Smooth muscle cell (in vitro differentiated cells): ENCODE measurements around the gene POLR3E. TPM values are rescaled to one million over a fixed set of nuclear protein-coding genes. Genes with fewer than 3 reads are reported as not detected.

Source experiments
- DNase-seq: peaks from one replicate; lab custom pipeline; 2025; ENCODE audit not compliant: unreplicated experiment; lab: John Stamatoyannopoulos, UW
- H2AFZ ChIP-seq: fragments of 200-600 bp; sonication (generic); 2 replicates; pipeline ENCODE4 v1.6.0; 2016; ENCODE audit warnings: antibody characterized with exemption, low read depth, mild to moderate bottlenecking
- H3F3A ChIP-seq: fragments of 200-600 bp; sonication (generic); 2 replicates; pipeline ENCODE4 v1.6.0; 2017; ENCODE audit warnings: antibody characterized with exemption, low read depth
- H3K27ac ChIP-seq: fragments of 200-600 bp; sonication (generic); 2 replicates; pipeline ENCODE4 v1.5.1; 2016; ENCODE audit warnings: low read depth, mild to moderate bottlenecking
- H3K27me3 ChIP-seq: fragments of 200-600 bp; sonication (generic); 2 replicates; pipeline ENCODE4 v1.6.1; 2016; ENCODE audit warnings: low read depth, mild to moderate bottlenecking
- H3K36me3 ChIP-seq: fragments of 200-600 bp; sonication (generic); 2 replicates; pipeline ENCODE4 v1.5.1; 2016; ENCODE audit warnings: low read depth
- H3K4me1 ChIP-seq: fragments of 200-600 bp; sonication (generic); 2 replicates; pipeline ENCODE4 v1.5.1; 2016; ENCODE audit warnings: low read depth
- H3K4me2 ChIP-seq: fragments of 200-600 bp; sonication (generic); 2 replicates; pipeline ENCODE4 v1.6.0; 2016; ENCODE audit warnings: mild to moderate bottlenecking
- H3K4me3 ChIP-seq: fragments of 200-600 bp; sonication (generic); 2 replicates; pipeline ENCODE4 v1.5.1; 2016; ENCODE audit warnings: mild to moderate bottlenecking
- H3K79me2 ChIP-seq: fragments of 200-600 bp; sonication (generic); 2 replicates; pipeline ENCODE4 v1.6.0; 2016; ENCODE audit warnings: low read depth, mild to moderate bottlenecking
- H3K9ac ChIP-seq: fragments of 200-600 bp; sonication (generic); 2 replicates; pipeline ENCODE4 v1.6.0; 2016; ENCODE audit warnings: low read depth
- H3K9me3 ChIP-seq: fragments of 200-600 bp; sonication (generic); replicated peaks from 2 replicates; pipeline ENCODE4 v1.5.1; 2016; ENCODE audit warnings: low read depth
- H4K20me1 ChIP-seq: fragments of 200-600 bp; sonication (generic); 2 replicates; pipeline ENCODE4 v1.6.0; 2016; ENCODE audit warnings: low read depth
- CTCF ChIP-seq: fragments of 200-600 bp; sonication (generic); IDR thresholded peaks from 2 replicates; pipeline ENCODE4 v1.5.1; 2017; ENCODE audit warnings: borderline replicate concordance, mild to moderate bottlenecking, antibody characterized with exemption; ENCODE audit not compliant: insufficient read depth, poor library complexity, severe bottlenecking
- whole genome bisulfite sequencing: methylation state at CpG from one replicate; pipeline ENCODE4 v1.1.7; 2016; ENCODE audit warnings: low lambda C conversion rate; 5-methylcytosine and 5-hydroxymethylcytosine counted together
- polyA plus RNA-seq: library from polyadenylated mRNA; unstranded; fragments of >200 nt; fragmentation: Nextera tagmentation; extraction: Ambion mirVana; gene quantifications from 2 replicates; pipeline ENCODE4 v1.2.1, GENCODE V29; 2016
- total RNA-seq: library from RNA; depleted of rRNA; stranded (reverse); fragments of >200 nt; gene quantifications from 2 replicates; pipeline ENCODE4 v1.2.3, GENCODE V29; 2014

Gene POLR3E
- total and polyA plus RNA-seq, 2 experiments from 2014 or later: 13.9 to 31.2 TPM

GRCh38 chr16:22372882-22373661, 75.9 kb downstream of the POLR3E start:
- Histone ChIP-seq H3F3A (peaks cover 10% of the 10 kb centered on the region), H3K27me3 (no peaks in the 10 kb centered on the region), H3K9me3 (no peaks in the 10 kb centered on the region), H3K4me2 (peak overlapping the region; percentile 99), H3K79me2 (peaks cover 61% of the 10 kb centered on the region), H3K9ac (peak overlapping the region; percentile 91), H3K36me3 (no peaks in the 10 kb centered on the region), H2AFZ (no peak overlapping the region), H3K4me3 (peak overlapping the region; percentile 93), H4K20me1 (peaks cover 56% of the 10 kb centered on the region), H3K27ac (peak overlapping the region; percentile 72), H3K4me1 (peaks cover 42% of the 10 kb centered on the region)
- 20% methylated on average over 14 of the region's 14 CpGs for WGBS
- no peak for DNase-seq
- no peak for TF ChIP-seq CTCF

- H3K9me3 ChIP-seq: no peaks in the 10 kb centered on the region
- WGBS: 0% methylated on average over 32 of the region's 51 CpGs
- H3K27ac ChIP-seq: peak overlapping the region; percentile 72
- TF ChIP-seq CTCF: no peak
- H3K27me3 ChIP-seq: no peaks in the 10 kb centered on the region
- peaks cover 10% of the 10 kb centered on the region for H3F3A ChIP-seq
- no peaks in the 10 kb centered on the region for H3K36me3 ChIP-seq
- peaks cover 54% of the 10 kb centered on the region for H3K79me2 ChIP-seq
- peak overlapping the region; percentile 99 for H3K4me2 ChIP-seq
- peak overlapping the region; percentile 93 for H3K4me3 ChIP-seq
- H2AFZ ChIP-seq: no peak overlapping the region
- peaks cover 42% of the 10 kb centered on the region for H3K4me1 ChIP-seq
- H3K9ac ChIP-seq: peak overlapping the region; percentile 91
- no peak for DNase-seq
- peaks cover 49% of the 10 kb centered on the region for H4K20me1 ChIP-seq
Observed at GRCh38 chr16:22373662-22374310, 76.6 kb downstream of the POLR3E start.

GRCh38 chr16:22374311-22375116, 77.3 kb downstream of the POLR3E start, which contains the start of gene CDR2:
Gene CDR2 (minus strand): TSS chr16:22374619. CDS start chr16:22374309, 310 bp downstream.
- Histone ChIP-seq H3K27ac (peak within 1 kb of the TSS; percentile 72), H3K4me3 (peak within 1 kb of the TSS; percentile 93), H3K9me3 (no peaks in the 10 kb centered on the region), H3K27me3 (no peaks in the 10 kb centered on the region), H3K36me3 (no peaks in the 10 kb centered on the region), H3K4me2 (peak within 1 kb of the TSS; percentile 99), H3K79me2 (peaks cover 47% of the 10 kb centered on the region), H4K20me1 (peaks cover 42% of the 10 kb centered on the region), H3K4me1 (peaks cover 39% of the 10 kb centered on the region), H3K9ac (peak within 1 kb of the TSS; percentile 91), H2AFZ (peak within 1 kb of the TSS; percentile 64), H3F3A (peaks cover 10% of the 10 kb centered on the region)
- WGBS: 2% methylated on average over 59 of the region's 96 CpGs
- DNase-seq: peak; percentile 88
- no peak for TF ChIP-seq CTCF
